HCT116 (cell line): ENCODE results near the gene FXYD2.

Experiments used
- CBX3 ChIP-seq: IDR thresholded peaks from 2 replicates; pipeline ENCODE4 v1.6.1; 2012; ENCODE audit warnings: low read depth
- SIN3A ChIP-seq: IDR thresholded peaks from 2 replicates; pipeline ENCODE4 v1.6.1; 2012; ENCODE audit warnings: low read depth
- TCF7L2 ChIP-seq: IDR thresholded peaks from 2 replicates; pipeline ENCODE4 v1.7.0; 2011; ENCODE audit warnings: borderline replicate concordance, inconsistent platforms; ENCODE audit not compliant: insufficient read depth, insufficient read length; ENCODE audit errors: extremely low read depth
- TF ChIP-seq, protein P1 (sequence below): IDR thresholded peaks from 2 replicates; pipeline ENCODE4 v1.6.1; 2012
- TF ChIP-seq, protein P2 (sequence below), 3 experiments: fragments of 200-600 bp in 1 of 3; sonication (generic) in 1 of 3; IDR thresholded peaks in 2 of 3; conservative IDR thresholded peaks in 1 of 3; 2 replicates each; pipeline ENCODE4 v1.5.1; 2012 to 2017; ENCODE audit warnings: low read depth in 2 of 3, low read length in 2 of 3, antibody characterized with exemption in 1 of 3, borderline replicate concordance in 1 of 3, control low read depth in 1 of 3, mild to moderate bottlenecking in 1 of 3, mixed read lengths in 1 of 3, mixed run types in 1 of 3, moderate library complexity in 1 of 3; ENCODE audit not compliant: insufficient read depth in 1 of 3

DNA sequence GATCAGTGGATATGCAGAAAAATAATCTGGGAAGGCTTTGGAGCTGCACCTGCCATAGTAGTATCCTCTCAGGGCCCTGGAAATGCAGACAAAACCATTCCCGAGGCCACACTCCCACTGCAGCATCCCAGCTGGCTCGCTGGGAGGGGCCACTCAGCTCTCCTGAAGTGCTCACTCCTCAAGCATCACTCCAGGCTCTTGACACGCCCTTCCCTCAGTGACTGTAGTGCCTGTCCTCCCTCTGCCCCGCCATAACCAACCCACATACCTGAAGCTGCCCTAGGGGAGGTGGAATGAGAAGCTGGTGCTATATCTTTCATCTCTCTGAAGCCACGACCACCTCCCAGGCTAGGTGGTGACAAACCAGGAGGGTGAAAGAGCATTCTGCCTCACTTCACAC is 32.3 kb downstream of the FXYD2 start:
- TF ChIP-seq, protein P1, sequence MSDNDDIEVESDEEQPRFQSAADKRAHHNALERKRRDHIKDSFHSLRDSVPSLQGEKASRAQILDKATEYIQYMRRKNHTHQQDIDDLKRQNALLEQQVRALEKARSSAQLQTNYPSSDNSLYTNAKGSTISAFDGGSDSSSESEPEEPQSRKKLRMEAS: no peak
- TF ChIP-seq CBX3 (no peak), TCF7L2 (no peak), SIN3A (no peak)
- TF ChIP-seq, protein P2, sequence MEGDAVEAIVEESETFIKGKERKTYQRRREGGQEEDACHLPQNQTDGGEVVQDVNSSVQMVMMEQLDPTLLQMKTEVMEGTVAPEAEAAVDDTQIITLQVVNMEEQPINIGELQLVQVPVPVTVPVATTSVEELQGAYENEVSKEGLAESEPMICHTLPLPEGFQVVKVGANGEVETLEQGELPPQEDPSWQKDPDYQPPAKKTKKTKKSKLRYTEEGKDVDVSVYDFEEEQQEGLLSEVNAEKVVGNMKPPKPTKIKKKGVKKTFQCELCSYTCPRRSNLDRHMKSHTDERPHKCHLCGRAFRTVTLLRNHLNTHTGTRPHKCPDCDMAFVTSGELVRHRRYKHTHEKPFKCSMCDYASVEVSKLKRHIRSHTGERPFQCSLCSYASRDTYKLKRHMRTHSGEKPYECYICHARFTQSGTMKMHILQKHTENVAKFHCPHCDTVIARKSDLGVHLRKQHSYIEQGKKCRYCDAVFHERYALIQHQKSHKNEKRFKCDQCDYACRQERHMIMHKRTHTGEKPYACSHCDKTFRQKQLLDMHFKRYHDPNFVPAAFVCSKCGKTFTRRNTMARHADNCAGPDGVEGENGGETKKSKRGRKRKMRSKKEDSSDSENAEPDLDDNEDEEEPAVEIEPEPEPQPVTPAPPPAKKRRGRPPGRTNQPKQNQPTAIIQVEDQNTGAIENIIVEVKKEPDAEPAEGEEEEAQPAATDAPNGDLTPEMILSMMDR (IDR thresholded peaks at IDR 0.05 in 2 of 3, conservative IDR thresholded peaks at IDR 0.05 in 1 of 3; ENCODE audit: borderline replicate concordance in 1 of 3, insufficient read depth in 1 of 3, low read depth in 2 of 3, low read length in 2 of 3): no peak
